HUES64 (cell line): ENCODE data around the gene ATP6V0C.

Experiments used
- H3K27ac ChIP-seq: 2 replicates; pipeline ENCODE4 v1.7.0; 2013; ENCODE audit warnings: low read depth, low read length, inconsistent platforms
- H3K27me3 ChIP-seq: 2 replicates; pipeline ENCODE4 v1.6.1; 2013; ENCODE audit warnings: mild to moderate bottlenecking, low read length; ENCODE audit not compliant: insufficient read depth
- H3K36me3 ChIP-seq: 2 replicates; pipeline ENCODE4 v1.6.1; 2013; ENCODE audit warnings: mild to moderate bottlenecking, low read length; ENCODE audit not compliant: insufficient read depth
- H3K4me1 ChIP-seq: 2 replicates; pipeline ENCODE4 v1.6.1; 2013; ENCODE audit warnings: mild to moderate bottlenecking, low read length, moderate library complexity; ENCODE audit not compliant: insufficient read depth
- H3K4me3 ChIP-seq: 2 replicates; pipeline ENCODE4 v1.5.1; 2013; ENCODE audit warnings: mild to moderate bottlenecking, low read length, moderate library complexity
- H3K9ac ChIP-seq: 2 replicates; pipeline ENCODE4 v1.6.1; 2013; ENCODE audit warnings: mild to moderate bottlenecking, low read depth, low read length
- H3K9me3 ChIP-seq: 2 replicates; pipeline ENCODE4 v1.6.1; 2013; ENCODE audit warnings: low read depth, low read length; ENCODE audit not compliant: insufficient read depth
- WGBS: fragments of 150-250, 120-280 bp; methylation state at CpG from one replicate; pipeline ENCODE4 v1.1.7; 2013; ENCODE audit warnings: missing lambda C conversion rate; 5-methylcytosine and 5-hydroxymethylcytosine counted together

Gene ATP6V0C

DNA sequence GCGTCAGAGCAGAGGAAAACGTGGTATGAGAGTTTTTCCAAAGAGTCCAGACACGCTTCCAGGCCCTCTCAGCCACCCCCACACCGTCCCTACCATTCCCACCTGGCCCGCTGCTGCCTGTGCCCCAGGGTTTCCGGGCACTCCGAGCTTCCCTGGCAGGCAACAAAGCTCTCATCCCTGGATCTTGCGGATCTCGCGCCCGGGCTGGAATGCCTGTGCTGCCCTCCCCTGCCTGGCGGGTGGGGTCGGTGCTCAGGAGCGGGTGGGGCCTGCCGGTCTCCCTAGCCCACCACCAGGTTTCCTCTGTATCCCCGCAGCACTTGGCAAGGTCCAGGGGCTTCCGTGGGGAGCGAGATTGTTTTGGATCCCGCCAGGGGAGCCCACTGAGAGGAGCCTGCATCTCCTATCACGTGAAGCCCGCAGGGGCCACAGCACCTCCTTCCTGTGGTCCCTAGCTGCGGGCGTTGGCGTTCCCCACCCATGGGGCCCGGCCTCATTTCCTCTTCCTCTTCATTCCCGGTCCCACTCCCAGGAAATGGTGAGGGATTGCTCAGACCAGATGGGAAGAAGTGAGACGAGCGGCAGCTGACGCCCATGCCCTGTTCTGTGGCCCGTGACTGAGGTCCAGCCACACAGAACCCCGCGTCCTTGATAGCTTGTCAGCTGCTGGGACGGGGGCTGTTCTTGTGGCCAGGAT, 27.8 kb upstream of the ATP6V0C start:
- no peak overlapping the region for H3K4me3 ChIP-seq
- no peak overlapping the region for H3K9ac ChIP-seq
- no peaks in the 10 kb centered on the region for H3K36me3 ChIP-seq
- 92% methylated on average over 33 of the region's 33 CpGs for WGBS
- no peaks in the 10 kb centered on the region for H3K9me3 ChIP-seq
- no peak overlapping the region for H3K27ac ChIP-seq
- no peaks in the 10 kb centered on the region for H3K27me3 ChIP-seq
- no peaks in the 10 kb centered on the region for H3K4me1 ChIP-seq

DNA sequence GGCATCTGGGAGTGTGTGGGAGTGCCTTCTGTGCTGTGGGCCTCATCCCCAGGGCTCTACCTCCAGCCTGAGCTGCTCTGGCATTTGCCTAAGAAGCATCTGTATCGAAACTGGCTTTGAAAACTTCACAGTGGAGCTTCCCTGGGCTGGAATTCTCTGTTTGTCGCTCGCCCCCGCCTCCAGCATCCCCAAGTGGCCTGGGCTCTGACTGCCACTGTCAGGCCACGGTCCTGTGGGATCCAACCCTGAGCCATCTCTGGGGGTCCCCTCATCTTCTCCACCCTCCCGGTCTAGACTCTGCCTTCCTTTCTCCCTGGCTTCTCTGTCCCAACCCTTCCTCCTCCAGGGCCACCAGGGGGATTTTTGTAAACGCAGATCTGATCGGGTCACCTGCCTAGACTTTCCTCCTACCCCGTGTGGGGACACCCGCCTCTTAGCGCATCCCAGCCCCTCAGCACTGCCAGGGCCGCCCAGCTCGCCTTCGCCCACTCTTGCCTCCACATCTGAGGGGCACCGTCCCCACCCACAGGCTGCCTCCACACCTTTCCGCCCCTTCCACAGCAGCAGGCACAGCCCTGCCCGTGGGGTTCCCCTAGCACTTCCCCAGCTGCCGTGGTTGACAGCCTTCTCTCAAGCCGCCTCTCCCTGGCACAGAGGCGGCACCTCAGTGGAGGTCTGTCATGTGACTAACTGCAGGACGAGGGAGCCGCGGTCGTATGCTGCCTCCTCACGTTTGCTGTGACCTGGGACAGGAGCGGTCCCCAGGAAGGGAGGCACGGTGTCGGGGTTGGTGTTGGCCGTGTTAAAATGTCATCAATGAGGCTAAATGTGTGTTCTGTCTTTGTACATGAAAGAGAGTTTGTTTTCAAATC, 26.9 kb upstream of the ATP6V0C start:
- Histone ChIP-seq H3K9me3 (no peaks in the 10 kb centered on the region), H3K4me3 (no peak overlapping the region), H3K27me3 (no peaks in the 10 kb centered on the region), H3K27ac (no peak overlapping the region), H3K4me1 (no peaks in the 10 kb centered on the region), H3K9ac (no peak overlapping the region; the same call in 1 of the 2 replicates), H3K36me3 (no peaks in the 10 kb centered on the region)
- 77% methylated on average over 29 of the region's 29 CpGs for WGBS

DNA sequence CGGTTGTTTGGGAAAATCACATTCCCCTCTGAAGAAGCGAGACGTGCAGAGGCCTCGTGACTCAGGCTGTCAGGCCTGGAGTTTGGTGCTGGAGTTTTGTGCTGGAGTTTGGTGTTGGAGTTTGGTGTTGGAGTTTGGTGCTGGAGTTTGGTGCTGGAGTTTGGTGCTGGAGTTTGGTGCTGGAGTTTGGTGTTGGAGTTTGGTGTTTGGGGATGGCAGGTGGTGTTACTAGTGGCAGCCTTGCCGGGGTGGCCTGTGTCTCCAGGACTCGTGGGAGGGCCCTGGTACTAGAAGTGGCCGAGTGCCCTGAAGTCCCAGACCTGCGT, 26.3 kb upstream of the ATP6V0C start:
- Histone ChIP-seq H3K4me3 (no peak overlapping the region), H3K27me3 (no peaks in the 10 kb centered on the region), H3K27ac (no peak overlapping the region), H3K9me3 (no peaks in the 10 kb centered on the region), H3K36me3 (no peaks in the 10 kb centered on the region), H3K4me1 (no peaks in the 10 kb centered on the region), H3K9ac (no peak overlapping the region; the same call in 1 of the 2 replicates)
- 93% methylated on average over 8 of the region's 8 CpGs for WGBS

DNA sequence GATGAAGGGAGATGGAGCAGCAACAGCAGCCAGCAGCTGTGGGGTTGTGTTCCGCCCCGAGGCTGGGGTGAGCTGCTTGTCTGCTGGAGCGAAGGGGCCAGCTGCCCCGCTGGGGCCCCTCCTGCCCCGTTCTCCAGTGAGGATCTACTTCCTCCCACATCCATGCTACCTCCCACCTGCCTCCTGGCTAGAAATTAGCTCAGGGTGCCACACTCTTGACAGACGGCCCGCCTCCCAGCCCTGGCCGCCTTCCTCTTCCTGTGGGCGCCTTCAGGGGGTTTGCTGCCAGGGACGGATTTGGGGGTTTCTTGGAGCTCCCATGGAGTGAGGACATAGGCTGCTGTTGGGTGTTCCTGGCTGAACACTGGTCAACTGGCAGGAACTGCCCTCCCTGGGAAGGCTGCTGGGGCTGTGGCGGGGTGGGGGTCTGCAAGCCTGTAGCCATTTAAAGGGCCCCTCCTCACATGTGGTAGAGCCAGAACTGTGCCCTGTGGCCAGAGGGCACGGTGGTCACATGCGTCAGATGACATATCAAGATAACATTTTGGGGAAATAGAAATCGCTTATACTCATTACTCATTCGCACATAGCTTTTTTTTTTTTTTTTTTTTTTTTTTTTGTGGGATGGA, 25.7 kb upstream of the ATP6V0C start:
- Histone ChIP-seq H3K27ac (no peak overlapping the region), H3K4me3 (no peak overlapping the region), H3K9ac (no peak overlapping the region; the same call in 1 of the 2 replicates), H3K36me3 (no peaks in the 10 kb centered on the region), H3K27me3 (no peaks in the 10 kb centered on the region), H3K4me1 (no peaks in the 10 kb centered on the region), H3K9me3 (no peaks in the 10 kb centered on the region)
- WGBS, result 89% methylated on average over 14 of the region's 15 CpGs

DNA sequence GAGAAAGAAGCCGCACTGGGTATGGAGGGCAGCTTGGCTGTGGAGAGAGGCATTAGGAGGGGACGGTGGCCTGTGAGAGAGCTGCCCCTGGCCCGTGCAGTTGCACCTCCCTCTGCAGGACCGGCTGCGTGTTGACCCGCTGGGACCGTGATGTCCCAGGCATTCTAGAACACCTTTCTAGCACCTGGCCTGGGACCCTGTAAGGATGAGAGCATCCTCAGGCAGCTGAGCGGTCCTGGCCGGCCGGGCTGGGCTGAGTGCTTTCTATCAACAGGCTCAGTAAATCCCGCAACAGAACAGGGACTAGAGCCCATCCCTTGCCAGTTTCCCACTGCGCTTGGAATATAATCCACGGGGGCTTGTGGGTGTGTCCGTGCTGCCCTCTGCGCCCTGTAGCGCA, 24.2 kb upstream of the ATP6V0C start:
- Histone ChIP-seq H3K4me3 (no peak overlapping the region), H3K9ac (no peak overlapping the region), H3K9me3 (no peaks in the 10 kb centered on the region), H3K27ac (no peak overlapping the region), H3K36me3 (no peaks in the 10 kb centered on the region), H3K4me1 (no peaks in the 10 kb centered on the region), H3K27me3 (no peaks in the 10 kb centered on the region)
- 93% methylated on average over 16 of the region's 16 CpGs for WGBS

DNA sequence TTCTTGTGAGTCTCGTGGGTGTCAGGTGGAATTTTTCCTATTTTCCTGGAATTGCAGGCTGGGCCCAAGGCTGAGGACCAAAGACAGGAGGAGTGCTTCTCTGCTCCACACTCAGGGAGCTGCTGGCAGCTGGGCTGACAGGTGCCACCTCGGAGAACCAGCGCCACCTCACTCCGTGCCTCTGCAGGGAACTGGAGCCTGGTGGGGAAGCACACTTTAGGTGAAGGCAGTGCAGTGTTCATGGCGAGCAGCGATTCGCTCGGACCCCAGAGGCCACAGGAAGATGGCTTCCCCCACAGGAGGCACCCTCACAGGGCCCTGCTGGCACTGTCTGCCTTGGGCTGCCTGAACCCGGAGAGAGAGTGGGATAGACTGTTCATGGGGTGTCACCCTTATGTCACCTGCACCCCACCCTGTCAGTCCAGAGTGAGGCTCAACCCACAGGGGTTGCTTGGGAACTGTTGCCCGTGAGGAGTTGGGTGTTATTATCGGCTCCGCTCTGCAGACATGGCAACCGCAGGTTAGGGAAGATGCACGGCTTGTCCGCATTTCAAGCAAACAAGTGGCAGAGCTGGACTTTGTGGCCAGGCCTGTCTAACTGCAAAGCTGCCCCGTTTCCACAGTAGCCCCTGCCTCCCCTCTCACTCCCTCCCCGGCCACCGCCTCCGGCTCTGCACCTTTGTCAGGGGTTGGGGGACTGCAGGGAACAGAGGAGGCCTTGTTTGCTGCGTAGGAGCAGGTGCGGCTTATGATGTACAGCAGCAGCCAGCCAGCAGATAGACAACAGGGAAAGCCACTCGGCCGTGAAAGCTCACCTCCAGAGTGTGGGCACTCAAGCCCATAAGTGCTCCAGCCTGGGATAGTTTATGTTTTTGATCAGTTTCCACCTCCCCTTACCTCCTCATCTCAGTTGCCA, 23.3 kb upstream of the ATP6V0C start:
- WGBS, result 94% methylated on average over 23 of the region's 23 CpGs

DNA sequence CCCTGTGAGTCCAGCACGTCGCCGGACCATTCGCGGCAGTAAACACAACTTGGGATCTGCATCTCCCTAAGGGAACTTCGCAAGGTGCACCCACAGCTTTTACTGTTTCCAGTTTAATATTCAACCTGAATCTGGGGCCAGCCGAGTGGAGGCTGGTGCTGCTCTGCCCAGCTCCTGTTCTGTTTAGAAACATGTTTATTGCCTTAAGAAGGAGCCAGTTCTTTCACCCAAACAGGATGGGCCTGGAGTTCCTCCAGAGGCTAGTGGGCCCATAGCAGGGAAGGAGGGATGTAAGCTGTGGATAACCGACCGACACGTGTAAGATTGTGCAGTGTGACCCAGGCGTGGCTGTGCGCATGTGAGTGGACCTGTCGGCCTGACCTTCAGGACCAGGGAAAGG, 21.5 kb upstream of the ATP6V0C start:
- 95% methylated on average over 13 of the region's 13 CpGs for WGBS

More for the DNA sequence above, 23.3 kb upstream of the ATP6V0C start:
- H3K27ac ChIP-seq, result no peak overlapping the region
- H3K4me3 ChIP-seq, result no peak overlapping the region
- H3K9me3 ChIP-seq, result no peaks in the 10 kb centered on the region
- no peak overlapping the region for H3K9ac ChIP-seq
- no peaks in the 10 kb centered on the region for H3K27me3 ChIP-seq
- H3K36me3 ChIP-seq, result no peaks in the 10 kb centered on the region
- H3K4me1 ChIP-seq, result no peaks in the 10 kb centered on the region

DNA sequence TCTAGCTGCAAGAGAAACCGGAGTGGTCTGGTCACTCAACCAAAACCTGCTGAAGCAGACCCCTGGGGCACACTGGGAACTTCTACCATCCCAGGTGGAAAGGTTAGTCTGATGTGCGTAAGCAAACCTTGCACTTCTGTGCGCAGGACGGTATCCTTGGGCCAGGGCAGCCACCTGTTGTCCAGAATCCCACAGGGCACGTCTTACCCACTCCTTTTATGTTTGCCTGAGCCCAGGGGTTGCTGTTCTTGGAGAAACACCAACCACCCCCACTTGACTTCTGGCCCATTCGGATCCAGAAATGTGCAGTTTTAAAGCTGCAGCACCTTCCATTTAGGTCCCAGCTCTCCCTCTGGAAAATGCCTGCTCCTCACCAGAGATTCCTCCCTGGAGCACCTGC, 20.1 kb upstream of the ATP6V0C start:
- WGBS, result 95% methylated on average over 6 of the region's 6 CpGs
- Histone ChIP-seq H3K27ac (no peak overlapping the region), H3K27me3 (no peaks in the 10 kb centered on the region), H3K9ac (no peak overlapping the region), H3K4me3 (no peak overlapping the region), H3K4me1 (no peaks in the 10 kb centered on the region), H3K36me3 (peaks cover 6% of the 10 kb centered on the region; the same call in 1 of the 2 replicates), H3K9me3 (no peaks in the 10 kb centered on the region)

More for the DNA sequence above, 21.5 kb upstream of the ATP6V0C start:
- Histone ChIP-seq H3K4me3 (no peak overlapping the region), H3K4me1 (no peaks in the 10 kb centered on the region), H3K27ac (no peak overlapping the region), H3K9ac (no peak overlapping the region), H3K36me3 (peaks cover 6% of the 10 kb centered on the region; the same call in 1 of the 2 replicates), H3K9me3 (no peaks in the 10 kb centered on the region), H3K27me3 (no peaks in the 10 kb centered on the region)

DNA sequence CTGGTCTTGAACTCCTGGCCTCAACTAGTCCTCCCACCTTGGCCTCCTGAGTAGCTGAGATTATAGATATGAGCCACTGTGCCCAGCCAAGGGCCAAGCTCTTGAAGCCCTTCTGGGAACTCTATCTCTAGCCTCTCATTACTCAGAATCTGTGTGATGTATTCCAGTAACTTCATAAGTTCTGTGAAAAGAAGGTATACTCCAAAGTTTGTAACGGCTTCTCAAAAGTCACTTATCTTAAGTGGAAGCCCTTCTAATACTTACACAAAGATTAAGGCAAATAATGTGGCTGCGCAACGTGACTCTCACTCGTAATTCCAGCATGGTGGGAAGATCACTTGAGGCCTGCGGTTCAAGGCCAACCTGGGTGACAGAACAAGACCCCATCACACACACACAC, 19.1 kb upstream of the ATP6V0C start:
- H3K4me3 ChIP-seq, result no peak overlapping the region
- no peak overlapping the region for H3K27ac ChIP-seq
- peaks cover 6% of the 10 kb centered on the region; the same call in 1 of the 2 replicates for H3K36me3 ChIP-seq
- no peaks in the 10 kb centered on the region for H3K27me3 ChIP-seq
- no peak overlapping the region for H3K9ac ChIP-seq
- H3K9me3 ChIP-seq, result no peaks in the 10 kb centered on the region
- no peaks in the 10 kb centered on the region for H3K4me1 ChIP-seq
- WGBS, result 98% methylated on average over 5 of the region's 5 CpGs

DNA sequence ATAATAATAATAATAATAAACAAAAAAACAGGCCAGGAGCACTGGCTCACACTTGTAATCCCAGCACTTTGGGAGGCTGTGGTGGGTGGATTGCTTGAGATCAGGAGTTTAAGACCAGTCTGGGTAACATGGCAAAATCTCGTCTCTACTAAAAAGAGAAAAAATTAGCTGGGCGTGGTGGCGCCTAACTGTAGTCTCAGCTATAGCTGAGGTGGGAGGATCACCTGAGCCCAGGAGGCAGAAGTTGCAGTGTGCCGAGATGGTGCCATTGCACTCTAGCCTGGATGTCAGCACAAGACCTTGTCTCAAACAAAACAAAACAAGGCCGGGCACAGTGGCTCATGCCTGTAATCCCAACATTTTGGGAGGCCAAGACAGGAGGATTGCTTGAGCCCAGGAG, 18.7 kb upstream of the ATP6V0C start:
- Histone ChIP-seq H3K9ac (no peak overlapping the region), H3K4me3 (no peak overlapping the region), H3K4me1 (no peaks in the 10 kb centered on the region), H3K27me3 (no peaks in the 10 kb centered on the region), H3K27ac (no peak overlapping the region), H3K9me3 (no peaks in the 10 kb centered on the region), H3K36me3 (peaks cover 6% of the 10 kb centered on the region; the same call in 1 of the 2 replicates)
- 96% methylated on average over 5 of the region's 5 CpGs for WGBS
